GM18505 (cell line): Measurements from ENCODE around the gene MORN5.

ENCODE experiments used
- ATAC-seq: cut with Tn5 transposase; IDR thresholded peaks from one replicate; pipeline ENCODE4 v1.9.1; 2021; ENCODE audit not compliant: unreplicated experiment
- POLR2A ChIP-seq: IDR thresholded peaks from 4 replicates; pipeline ENCODE4 v1.6.1; 2011; ENCODE audit warnings: borderline replicate concordance; ENCODE audit not compliant: insufficient read depth, insufficient read length; ENCODE audit errors: extremely low read depth

Gene MORN5

DNA sequence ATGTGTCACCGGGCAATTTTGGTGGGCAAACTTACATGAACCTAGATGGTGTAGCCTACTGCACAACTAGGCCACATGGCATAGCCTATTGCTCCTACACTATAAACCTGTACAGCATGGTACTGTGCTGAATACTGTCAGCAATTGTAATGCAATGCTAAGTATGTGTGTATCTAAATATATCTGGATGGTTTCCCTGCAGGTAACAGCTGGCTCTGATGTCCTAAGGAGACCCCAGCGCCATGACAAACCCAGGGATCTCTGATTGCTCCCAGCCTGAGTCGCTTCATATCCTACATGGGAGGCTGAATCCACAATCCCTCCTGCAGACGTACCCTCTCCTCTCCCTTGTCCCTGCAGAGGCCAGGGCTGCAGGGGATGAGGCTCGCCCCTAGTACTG lies 40.0 kb upstream of the MORN5 start:
- no peak for TF ChIP-seq POLR2A
- ATAC-seq: no peak

- ATAC-seq: no peak
These were observed 39.2 kb upstream of the MORN5 start for GRCh38 chr9:122120316-122121071.

GRCh38 chr9:122121391-122121790 lies 38.3 kb upstream of the MORN5 start:
- no peak for ATAC-seq
- TF ChIP-seq POLR2A: no peak

More at GRCh38 chr9:122120316-122121071, 39.2 kb upstream of the MORN5 start:
- TF ChIP-seq POLR2A: no peak

- no peak for TF ChIP-seq POLR2A
- no peak for ATAC-seq
These were observed 37.8 kb upstream of the MORN5 start for GRCh38 chr9:122121931-122122330.

- TF ChIP-seq POLR2A: no peak
- no peak for ATAC-seq
These were observed 37.2 kb upstream of the MORN5 start for GRCh38 chr9:122122468-122122867.

DNA sequence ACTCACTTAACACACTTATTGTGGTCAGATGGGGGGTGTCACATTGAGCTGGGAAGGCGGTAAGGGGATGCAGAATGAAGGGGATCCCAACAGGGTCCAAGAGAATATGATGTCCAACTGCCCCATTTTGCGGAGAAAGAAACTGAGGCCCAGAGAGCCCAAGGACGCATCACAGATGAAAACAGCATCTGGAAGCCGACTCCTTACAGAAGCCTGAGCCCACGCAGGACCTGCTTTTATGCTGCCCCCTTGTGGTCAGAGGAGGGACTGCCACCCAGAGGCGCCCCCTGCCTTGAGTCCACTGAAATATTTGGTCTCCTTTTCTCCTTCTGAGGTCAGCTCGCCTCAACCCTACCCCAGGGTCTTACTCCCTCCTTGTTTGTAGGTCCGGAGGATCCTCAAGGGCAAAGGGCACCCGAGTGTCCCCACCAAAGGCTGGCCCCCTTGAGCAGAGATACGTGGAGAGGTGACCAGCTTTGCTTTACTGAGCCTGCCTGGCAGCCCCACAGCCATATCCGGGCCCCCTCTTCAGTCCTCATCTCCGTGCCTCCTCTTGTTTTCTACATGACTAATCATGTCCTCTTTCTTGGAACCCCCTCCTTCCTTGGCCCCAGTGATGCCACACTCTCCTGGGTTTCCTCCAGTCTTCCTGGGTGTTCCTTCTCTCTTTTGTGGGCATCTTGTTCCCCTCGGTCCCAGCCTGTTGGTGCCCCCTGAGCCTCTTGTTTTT lies 36.6 kb upstream of the MORN5 start:
- ATAC-seq: no peak
- TF ChIP-seq POLR2A: no peak

DNA sequence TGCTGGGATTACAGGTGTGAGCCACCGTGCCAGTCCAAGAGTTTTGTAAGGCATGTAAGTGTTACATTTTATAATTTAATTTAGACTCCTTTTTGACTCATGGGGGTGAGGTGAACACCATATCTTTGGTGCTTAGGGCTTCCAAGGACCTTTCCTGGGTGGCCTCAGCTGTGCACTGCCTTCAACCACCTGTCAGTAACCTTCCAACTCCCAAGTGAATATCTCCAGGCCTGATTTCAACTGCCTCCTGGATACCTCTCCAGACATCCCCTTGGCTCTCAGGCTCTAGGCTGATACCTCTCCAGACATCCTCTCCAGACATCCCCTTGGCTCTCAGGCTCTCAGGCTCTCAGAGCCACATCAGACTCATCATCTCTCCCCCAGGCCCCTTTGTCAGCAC lies 35.7 kb upstream of the MORN5 start:
- no peak for ATAC-seq
- TF ChIP-seq POLR2A: no peak

DNA sequence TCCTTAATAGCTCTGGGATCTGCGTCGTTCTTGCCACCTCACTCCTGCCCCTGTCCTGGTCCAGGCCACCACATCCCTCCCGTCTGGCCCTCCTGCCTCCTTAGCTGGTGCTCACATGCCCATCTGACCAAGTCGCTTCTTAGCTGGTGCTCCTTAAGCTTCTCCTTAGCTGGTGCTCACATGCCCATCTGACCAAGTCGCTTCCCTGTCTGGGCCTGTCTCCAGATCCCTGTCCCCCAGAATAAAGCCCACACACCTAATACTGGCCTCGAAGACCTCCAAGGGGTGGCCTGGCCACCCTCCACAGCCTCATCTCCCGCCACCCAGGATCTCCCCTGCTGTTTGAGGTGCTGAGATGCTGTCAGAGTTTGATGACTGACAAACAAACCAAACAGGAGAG lies 35.2 kb upstream of the MORN5 start:
- ATAC-seq: no peak
- TF ChIP-seq POLR2A: no peak

DNA sequence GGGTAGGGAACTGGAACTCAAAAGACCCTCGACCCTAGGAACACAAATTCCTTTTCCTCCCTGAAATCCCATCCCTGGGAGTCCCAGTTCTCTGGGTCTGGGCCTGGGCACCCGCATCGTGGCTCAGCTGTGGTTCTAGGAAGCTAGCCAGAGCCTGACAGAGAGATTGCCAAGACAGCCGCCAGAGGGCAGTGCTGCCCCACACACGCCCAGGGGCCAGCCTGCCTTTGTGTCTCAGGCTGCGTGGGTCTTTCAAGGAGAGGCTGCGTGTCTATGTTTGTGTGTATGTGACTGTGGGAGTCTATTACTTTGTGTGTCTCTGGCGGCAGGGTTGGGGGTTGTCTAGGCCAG lies 34.6 kb upstream of the MORN5 start:
- no peak for ATAC-seq
- TF ChIP-seq POLR2A: no peak

- ATAC-seq: no peak
- no peak for TF ChIP-seq POLR2A
These were observed 34.0 kb upstream of the MORN5 start for GRCh38 chr9:122125509-122126330.

GRCh38 chr9:122126331-122127261 lies 33.1 kb upstream of the MORN5 start:
- no peak for TF ChIP-seq POLR2A
- ATAC-seq: no peak

GRCh38 chr9:122127396-122127798 lies 32.3 kb upstream of the MORN5 start:
- no peak for ATAC-seq
- no peak for TF ChIP-seq POLR2A
